ENCODE measurements around the gene TAF11L10.
"Not testable (repeated sequence)": the region's sequence is repeated elsewhere in the genome, so short reads cannot be mapped to it uniquely, and the experiment has no call there.

- not testable (repeated sequence) for TF ChIP-seq FOXM1 (IDR thresholded peaks at IDR 0.05; ENCODE audit: borderline replicate concordance, low read depth); USF1 (IDR thresholded peaks at IDR 0.05); YY1 (IDR thresholded peaks at IDR 0.05; ENCODE audit: low read depth); TEAD4 (IDR thresholded peaks at IDR 0.05)
These were observed 3.4 kb downstream of the TAF11L10 start, which contains the start of gene TAF11L9 for GRCh38 chr5:17594255-17594654.
